Anterior cingulate cortex (tissue), 58 donors: ENCODE data around the gene SCFD2.
"Not testable (repeated sequence)": the region's sequence is repeated elsewhere in the genome, so short reads cannot be mapped to it uniquely, and the experiment has no call there.

Experiments used
- DNase-seq, 58 donors: peaks; one replicate each; lab custom pipeline; 2025; lab: John Stamatoyannopoulos, UW

SCFD2 gene

DNA sequence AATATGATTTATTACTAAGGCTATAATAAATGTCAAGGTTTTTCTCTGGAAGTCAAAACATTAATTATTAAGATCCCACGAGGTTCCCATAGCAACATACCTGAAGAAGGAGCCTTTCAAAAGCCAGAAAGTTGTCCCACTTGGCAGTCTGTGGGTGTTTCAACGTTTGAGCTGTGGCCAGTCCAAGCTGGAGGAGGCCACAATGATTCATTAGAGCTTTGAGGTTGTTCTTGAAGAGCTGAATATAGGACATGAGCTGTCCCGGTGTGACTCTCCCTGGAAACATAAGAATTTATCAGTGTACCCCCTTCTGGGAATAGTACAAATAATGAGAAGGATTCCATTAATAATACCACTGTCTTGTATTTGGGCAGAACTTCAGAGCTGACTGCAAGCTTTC is 92.1 kb downstream of the SCFD2 start:
- no peak for DNase-seq

- DNase-seq: no peak
Measured at GRCh38 chr4:53267026-53267425, 98.8 kb downstream of the SCFD2 start.

DNA sequence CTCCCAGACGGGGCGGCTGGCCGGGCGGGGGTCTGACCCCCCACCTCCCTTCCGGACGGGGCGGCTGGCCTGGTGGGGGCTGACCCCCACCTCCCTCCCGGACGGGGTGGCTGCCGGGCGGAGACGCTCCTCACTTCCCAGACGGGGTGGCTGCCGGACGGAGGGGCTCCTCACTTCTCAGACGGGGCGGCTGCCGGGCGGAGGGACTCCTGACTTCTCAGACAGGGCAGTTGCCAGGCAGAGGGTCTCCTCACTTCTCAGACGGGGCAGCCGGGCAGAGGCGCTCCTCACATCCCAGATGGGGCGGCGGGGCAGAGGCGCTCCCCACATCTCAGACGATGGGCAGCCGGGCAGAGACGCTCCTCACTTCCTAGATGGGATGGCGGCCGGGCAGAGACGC is 109.9 kb downstream of the SCFD2 start:
- not testable (repeated sequence) for DNase-seq

- DNase-seq: no peak
Measured at GRCh38 chr4:53240573-53240972, 125.3 kb downstream of the SCFD2 start.

GRCh38 chr4:53238352-53238751 is 127.5 kb downstream of the SCFD2 start:
- DNase-seq: not testable (repeated sequence)

GRCh38 chr4:53237811-53238210 is 128.1 kb downstream of the SCFD2 start:
- not testable (repeated sequence) for DNase-seq

- DNase-seq: not testable (repeated sequence)
Measured at GRCh38 chr4:53236624-53237023, 129.2 kb downstream of the SCFD2 start.

GRCh38 chr4:53235547-53235946 is 130.3 kb downstream of the SCFD2 start:
- no peak for DNase-seq

DNA sequence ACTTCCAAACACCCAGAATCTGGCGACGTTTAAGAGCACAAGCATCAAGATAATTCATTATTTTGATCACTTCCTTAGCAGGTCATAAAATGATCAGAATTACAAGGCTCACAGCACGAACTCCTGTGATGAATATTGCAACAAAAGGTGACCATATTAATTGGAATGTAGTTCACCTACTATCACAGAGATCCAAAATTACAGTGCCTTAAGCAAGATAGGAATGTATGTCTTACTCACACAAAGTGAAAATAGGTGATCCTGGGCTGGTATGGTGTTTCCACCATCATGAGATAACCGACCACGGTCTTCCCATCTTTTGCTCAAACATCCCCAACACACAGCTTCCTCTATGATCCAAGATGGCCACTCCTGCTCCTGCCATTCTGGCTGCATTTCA is 131.2 kb downstream of the SCFD2 start:
- DNase-seq: no peak

GRCh38 chr4:53234111-53234510 is 131.8 kb downstream of the SCFD2 start:
- DNase-seq: no peak

DNA sequence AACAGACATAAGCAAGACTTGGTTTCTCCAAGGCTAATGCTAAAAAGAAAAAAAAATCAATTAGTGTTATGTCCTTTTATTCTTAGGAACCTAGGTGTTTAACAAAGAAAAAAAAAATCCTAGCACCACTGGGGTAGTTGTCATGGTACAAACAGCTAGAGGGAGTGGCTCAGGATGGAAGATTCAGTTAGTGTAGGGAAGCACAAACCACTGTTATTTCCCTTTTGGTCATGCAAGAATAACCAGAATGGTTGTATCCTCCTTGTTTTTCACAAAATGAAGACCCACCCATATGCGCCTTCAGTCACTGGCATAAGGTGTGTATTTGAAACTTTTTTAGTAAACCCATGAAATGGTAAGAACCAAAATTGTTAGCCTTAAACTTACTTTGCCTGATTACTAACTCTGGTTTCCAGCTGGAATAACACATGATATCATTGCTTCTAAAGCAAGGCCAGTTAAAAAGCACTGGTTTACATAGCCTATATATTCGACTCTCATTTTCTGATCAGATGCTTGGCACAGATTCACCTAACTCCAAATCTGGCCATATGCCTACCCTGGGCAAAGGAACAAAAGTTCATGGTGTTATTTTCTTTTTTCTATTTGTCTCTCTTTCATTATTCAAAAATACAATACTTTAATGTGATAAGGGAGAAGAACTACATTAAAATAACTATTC is 132.6 kb downstream of the SCFD2 start:
- DNase-seq: no peak

- DNase-seq: no peak
Measured at GRCh38 chr4:53232371-53232770, 133.5 kb downstream of the SCFD2 start.

GRCh38 chr4:53228036-53228435 is 137.8 kb downstream of the SCFD2 start:
- DNase-seq: no peak

- no peak for DNase-seq
Measured at GRCh38 chr4:53227451-53227850, 138.4 kb downstream of the SCFD2 start.

DNA sequence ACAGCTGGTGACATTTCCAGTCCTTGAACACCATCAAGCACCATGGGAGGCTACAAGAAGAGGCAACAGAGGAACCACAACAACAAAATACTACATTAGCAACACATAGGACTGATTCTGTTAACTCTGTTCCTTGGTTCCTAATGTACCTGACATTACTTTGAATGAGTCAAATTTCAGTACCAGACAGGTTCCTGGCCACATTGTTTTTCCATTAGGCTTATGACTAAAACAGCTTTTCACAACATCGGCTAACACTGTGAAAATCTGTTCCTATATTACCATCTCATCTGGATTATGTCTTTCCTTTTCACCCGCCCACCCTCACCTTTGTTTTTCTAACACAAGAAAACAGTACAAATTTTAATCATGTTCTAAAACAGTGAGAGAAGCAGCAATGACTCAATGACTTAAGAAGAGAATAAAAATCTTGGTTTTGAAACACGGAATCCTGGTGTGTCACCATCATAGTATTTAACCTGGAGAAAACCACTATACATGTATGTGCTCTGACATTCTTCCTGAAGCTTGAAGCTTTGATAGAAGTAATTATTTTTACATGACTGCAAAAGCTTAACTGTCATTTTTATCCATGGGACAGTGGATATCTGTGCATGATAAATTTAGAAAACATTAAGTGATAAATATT is 143.9 kb downstream of the SCFD2 start:
- no peak for DNase-seq

GRCh38 chr4:53219148-53219547 is 146.7 kb downstream of the SCFD2 start:
- not testable (repeated sequence) for DNase-seq

DNA sequence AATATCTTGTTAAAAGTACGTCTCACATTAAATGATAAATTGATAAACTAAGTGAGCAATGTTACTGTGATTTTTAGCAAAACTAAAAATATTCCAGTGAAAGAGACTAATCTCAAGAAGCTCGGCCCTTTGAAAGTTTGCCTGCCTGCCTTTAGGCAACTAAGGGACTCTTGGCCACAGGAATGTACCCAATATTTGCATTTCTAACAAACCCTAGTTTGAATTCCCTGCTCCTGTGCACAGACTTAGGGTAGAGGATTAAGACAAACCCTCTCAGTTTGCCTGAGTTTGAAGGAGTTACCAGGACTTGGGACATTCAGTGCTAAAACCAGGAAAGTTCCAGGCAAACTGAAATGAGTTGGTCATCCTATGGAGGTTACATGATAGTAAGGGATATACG is 157.1 kb downstream of the SCFD2 start:
- no peak for DNase-seq

- no peak for DNase-seq
Measured at GRCh38 chr4:53205970-53206369, 159.9 kb downstream of the SCFD2 start.

GRCh38 chr4:53199356-53199755 is 166.5 kb downstream of the SCFD2 start:
- no peak for DNase-seq

DNA sequence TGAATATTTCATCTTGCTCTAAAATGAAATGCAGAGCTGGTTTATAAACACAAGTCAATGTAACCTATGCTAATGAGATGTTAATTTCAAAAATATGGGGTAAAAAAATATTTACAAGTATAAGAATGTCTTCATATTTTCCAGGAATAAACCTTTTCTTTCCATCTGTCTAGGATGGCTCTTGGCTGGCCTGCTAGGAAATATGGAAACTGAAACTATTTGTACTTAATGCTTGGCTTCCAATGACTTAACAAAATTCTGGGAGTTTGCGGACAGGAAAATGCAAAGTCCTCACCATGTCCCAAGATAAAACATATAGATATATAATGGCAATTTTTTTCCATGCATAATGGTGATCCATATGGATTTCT is 168.1 kb downstream of the SCFD2 start:
- no peak for DNase-seq

DNA sequence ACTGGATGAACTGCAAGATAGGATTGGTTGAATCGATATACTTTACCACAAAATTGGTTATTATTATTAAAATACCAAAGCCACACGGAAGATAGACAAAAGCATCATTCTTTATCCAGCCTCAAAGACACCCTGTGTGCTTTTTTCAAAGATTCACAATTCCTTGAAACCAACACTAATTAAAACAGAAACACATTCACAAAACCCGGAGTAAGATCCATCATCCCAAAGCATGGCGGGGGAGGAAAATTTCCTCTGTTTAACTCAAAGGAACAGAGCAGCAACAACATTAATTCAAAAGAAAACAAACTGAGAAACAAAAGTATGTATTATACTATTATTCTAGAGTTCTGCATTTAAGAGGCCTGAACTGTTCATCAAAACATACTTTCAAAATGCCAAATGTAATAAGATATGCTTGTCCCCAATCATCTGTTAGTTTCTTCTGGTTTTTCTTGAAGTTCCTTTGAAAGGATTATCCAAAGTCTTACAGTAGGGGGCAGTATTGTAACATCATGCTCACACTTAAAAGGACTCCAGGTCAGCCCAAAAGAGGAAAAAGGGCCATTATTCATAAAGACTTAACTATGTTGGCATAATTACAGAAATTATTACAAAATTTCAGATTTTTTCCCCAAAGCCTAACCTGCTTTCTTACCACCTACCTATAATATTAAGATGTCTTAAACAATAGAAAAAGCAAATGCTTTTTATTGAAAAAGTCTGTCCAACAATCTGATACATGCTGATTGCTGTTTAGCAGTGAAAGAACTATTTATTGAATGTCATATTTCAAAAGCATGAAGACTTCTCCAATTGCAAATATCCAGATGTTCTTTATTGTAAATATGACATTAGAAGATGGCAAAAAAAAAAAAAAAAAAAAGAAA is 168.7 kb downstream of the SCFD2 start:
- DNase-seq: peak in 2 of 58 donors; percentile 13 to 52
